Stimulated activated CD8-positive, alpha-beta memory T cell treated with anti-CD3 and anti-CD28 coated beads, Interleukin-15, amount 100 ng/mL, for 24 hours (primary cell): Measurements from ENCODE around the gene CACNA1I.

Experiments
- DNase-seq: peaks from one replicate; pipeline ENCODE4 v3.0.0-alpha.2; 2020; ENCODE audit warnings: low read depth

CACNA1I gene

GRCh38 chr22:39568278-39568981, 2.1 kb upstream of the CACNA1I start:
- no peak for DNase-seq

GRCh38 chr22:39569066-39569465, 1.5 kb upstream of the CACNA1I start:
- DNase-seq = no peak

GRCh38 chr22:39570226-39570625, 327 bp upstream of the CACNA1I start:
- DNase-seq = no peak

- DNase-seq = no peak
Measured at GRCh38 chr22:39571538-39571937, 985 bp downstream of the CACNA1I start.

- DNase-seq = no peak
Measured at GRCh38 chr22:39574779-39575551, 4.4 kb downstream of the CACNA1I start.

GRCh38 chr22:39575552-39575825, 4.9 kb downstream of the CACNA1I start:
- no peak for DNase-seq

- DNase-seq = no peak
Measured at GRCh38 chr22:39576027-39576426, 5.5 kb downstream of the CACNA1I start.

- DNase-seq = no peak
Measured at GRCh38 chr22:39577366-39577765, 6.8 kb downstream of the CACNA1I start.

GRCh38 chr22:39577900-39578299, 7.3 kb downstream of the CACNA1I start:
- no peak for DNase-seq

- no peak for DNase-seq
Measured at GRCh38 chr22:39580006-39580441, 9.5 kb downstream of the CACNA1I start.

GRCh38 chr22:39580795-39581194, 10.2 kb downstream of the CACNA1I start:
- DNase-seq = no peak

- no peak for DNase-seq
Measured at GRCh38 chr22:39581303-39581702, 10.8 kb downstream of the CACNA1I start.

- DNase-seq = no peak
Measured at GRCh38 chr22:39583066-39583667, 12.6 kb downstream of the CACNA1I start.

- no peak for DNase-seq
Measured at GRCh38 chr22:39589875-39590274, 19.3 kb downstream of the CACNA1I start.

- DNase-seq = no peak
Measured at GRCh38 chr22:39592081-39593065, 21.8 kb downstream of the CACNA1I start.

- DNase-seq = no peak
Measured at GRCh38 chr22:39593066-39593930, 22.7 kb downstream of the CACNA1I start.

- DNase-seq = no peak
Measured at GRCh38 chr22:39593931-39594285, 23.4 kb downstream of the CACNA1I start.

- no peak for DNase-seq
Measured at GRCh38 chr22:39594411-39594810, 23.9 kb downstream of the CACNA1I start.

- no peak for DNase-seq
Measured at GRCh38 chr22:39595622-39596172, 25.1 kb downstream of the CACNA1I start.

- no peak for DNase-seq
Measured at GRCh38 chr22:39596601-39597000, 26.0 kb downstream of the CACNA1I start.
